COLO668 (cell line): ENCODE results near the gene RAD54L.
A peak's percentile ranks its signal among the peaks of the same experiment; 100 is the strongest.
"Not testable (repeated sequence)": the region's sequence is repeated elsewhere in the genome, so short reads cannot be mapped to it uniquely, and the experiment has no call there.

Experiments used
- DNase-seq: peaks from one replicate; lab custom pipeline; 2025; ENCODE audit not compliant: unreplicated experiment; lab: John Stamatoyannopoulos, UW

The RAD54L gene

DNA sequence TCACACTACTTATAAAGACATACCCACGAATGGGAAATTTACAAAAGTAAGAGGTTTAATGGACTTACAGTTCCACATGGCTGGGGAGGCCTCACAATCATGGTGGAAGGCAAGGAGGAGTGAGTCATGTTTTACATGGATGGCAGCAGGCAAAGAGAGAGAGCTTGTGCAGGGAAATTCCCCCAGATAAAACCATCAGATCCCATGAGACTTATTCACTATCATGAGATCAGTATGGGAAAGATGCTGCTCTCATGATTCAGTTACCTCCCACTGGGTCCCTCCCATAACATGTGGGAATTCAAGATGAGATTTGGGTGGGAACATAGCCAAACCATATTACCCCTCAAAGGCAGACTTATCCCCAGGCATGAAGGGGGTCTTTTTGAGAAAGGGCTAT lies 8.7 kb upstream of the RAD54L start:
- not testable (repeated sequence) for DNase-seq

DNA sequence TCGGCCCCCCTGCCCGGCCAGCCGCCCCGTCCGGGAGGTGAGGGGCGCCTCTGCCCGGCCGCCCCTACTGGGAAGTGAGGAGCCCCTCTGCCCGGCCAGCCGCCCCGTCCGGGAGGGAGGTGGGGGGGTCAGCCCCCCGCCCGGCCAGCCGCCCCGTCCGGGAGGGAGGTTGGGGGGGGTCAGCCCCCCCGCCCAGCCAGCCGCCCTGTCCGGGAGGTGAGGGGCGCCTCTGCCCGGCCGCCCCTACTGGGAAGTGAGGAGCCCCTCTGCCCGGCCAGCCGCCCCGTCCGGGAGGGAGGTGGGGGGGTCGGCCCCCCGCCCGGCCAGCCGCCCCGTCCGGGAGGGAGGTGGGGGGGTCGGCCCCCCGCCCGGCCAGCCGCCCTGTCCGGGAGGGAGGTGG lies 5.8 kb upstream of the RAD54L start:
- DNase-seq = not testable (repeated sequence)

DNA sequence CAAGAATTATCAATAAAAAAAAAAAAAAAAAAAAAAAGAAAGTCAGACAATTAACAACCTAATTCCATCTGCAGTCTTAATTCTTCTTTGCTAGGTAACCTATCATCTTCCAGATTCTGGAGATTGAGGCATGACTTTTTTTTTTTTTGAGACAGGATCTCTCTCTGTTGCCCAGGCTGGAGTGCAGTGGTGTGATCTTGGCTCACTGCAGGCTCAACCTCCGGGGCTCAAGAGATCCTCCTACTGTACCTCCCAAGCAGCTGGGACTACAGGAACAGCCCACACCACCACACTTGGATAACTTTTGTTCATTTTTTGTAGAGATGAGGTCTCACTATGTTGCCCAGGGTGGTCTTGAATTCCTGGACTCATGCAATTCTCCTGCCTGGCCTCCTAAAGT lies 4.6 kb upstream of the RAD54L start:
- no peak for DNase-seq

DNA sequence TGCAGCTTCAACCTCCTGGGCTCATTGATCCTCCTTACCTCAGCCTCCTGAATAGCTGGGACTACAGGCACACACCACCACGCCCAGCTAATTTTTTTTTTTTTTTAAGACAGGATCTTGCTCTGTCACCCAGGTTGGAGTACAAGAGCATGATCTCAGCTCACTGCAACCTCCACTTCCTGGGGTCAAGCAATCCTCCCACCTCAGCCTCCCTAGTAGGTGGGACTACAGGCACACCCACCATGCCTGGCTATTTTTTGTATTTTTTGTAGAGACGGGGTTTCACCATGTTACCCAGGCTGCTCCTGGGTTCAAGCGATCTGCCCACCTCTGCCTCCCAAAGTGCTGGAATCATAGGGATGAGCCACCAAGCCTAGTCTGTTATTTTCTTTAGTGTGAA lies 3.7 kb upstream of the RAD54L start:
- DNase-seq = not testable (repeated sequence)

DNA sequence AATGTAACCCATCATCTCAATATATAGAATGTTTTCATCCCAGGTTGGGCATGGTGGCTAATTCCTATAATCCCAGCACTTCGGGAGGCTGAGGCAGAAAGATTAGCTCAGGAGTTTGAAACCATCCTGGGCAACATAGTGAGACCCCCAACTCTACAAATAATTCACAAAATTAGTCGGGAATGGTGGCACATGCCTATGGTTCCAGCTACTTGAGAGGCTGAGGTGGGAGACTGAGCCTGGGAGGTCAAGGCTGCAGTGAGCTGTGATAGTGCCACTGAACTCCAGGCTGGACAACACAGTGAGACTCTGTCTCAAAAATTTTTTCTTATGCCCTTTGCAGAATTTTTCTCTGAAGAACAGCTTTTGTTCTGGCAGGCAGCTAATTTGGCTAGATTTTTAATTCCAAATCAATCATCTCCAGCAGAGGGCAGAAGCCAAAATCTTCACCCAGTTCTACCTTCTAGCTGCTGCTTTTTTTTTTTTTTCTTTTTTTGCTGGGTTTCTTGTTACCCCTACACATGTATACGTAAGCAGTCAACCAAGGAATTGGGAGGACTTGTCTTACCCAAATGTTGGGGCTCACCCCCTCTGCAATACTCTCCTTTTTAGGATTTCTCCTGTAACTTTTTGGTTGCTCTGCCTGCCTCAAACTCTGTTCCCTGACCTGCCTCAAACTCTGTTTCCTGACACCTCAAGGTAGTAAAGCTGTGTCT lies 2.7 kb upstream of the RAD54L start:
- DNase-seq = no peak

DNA sequence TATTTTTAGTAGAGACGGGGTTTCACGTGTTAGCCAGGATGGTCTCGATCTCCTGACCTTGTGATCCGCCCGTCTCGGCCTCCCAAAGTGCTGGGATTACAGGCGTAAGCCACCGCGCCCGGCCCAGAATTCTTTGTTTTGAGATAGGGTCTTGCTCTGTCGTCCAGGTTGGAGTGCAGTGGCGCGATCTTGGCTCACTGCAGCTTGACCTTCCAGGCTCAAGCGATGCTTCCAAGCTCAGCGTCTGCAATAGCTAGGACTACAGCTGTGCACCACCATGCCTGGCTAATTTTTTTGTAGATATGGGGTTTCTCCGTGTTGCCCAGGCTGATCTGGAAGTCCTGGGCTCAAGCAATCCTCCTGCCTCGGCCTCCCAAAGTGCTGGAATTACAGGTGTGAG lies 1.4 kb upstream of the RAD54L start:
- DNase-seq = not testable (repeated sequence)

DNA sequence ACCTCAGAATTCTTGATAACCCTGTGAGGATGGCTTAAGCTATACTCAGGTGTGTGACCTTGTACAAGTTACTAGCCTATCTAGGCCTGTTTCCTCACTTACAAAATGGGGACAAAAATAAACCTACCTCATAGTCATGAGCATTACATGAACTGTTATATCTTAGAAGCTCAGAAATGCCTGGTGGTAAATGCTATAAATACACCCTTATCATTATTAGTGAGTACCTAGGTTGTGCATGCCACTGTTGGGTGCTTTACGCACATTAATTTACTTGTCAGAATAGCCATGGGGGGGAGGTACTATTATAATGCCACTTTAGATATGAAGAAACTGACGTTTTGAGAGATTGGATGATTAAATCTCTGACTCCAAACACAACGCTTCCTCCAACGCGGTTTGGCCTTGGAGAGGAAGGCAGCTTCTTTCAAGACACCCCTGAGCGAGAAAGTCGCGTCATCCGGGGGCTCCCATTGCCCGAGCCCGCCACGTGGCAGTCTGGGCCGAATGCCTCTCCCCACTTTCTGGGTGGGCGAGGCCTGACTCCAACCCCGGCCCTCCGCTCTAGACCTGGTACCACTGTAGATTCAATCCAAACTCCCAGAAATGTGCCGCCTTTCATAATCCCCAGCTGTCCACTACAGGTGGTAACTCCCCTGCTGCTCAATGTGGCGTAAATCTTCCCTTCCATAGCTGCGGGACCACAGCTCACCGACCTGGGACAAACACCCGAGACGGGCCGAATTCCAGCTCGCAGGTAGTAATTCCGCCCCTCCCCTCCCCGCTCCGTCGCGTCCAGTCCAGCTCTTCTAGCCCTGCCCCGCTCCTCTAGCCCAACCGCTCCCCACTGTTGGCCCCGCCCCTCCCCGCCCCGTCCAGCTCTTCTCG lies 771 bp upstream of the RAD54L start:
- peak; percentile 74 for DNase-seq

DNA sequence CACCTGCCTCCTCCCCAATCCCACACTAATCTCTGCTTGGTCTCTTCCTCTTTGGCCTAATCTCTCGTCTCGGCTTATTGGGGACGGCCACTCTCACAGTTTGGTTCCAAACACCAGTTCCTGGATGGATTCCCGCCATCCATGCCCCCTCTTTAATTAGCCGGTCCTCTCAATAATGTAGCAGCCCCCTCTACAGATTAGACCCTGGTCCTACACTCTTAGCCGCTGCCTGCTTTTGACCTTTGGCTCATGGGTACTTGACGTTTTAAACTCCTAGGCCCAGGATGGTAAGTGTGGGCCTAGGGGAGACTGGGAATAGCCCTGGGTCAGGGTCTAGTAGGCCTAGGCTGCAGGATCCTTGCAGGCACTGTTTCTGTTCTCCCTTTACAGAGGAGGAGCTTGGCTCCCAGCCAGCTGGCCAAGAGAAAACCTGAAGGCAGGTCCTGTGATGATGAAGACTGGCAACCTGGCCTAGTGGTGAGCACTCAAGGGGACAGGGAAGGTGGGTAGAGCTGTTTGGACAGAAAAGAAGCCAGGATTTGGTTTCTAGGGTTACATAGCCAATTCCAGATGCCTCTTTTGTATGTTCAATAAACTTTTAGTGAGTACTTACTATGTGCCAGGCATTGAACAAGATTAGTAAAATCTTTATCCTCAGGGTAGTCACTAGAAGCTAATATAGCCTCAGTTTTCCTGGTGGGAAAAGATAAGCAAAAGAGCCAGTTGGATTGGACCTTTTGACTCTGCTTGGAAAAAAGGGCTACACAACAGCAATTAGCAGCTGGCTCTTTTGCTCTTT lies 758 bp downstream of the RAD54L start:
- peak; percentile 93 for DNase-seq

DNA sequence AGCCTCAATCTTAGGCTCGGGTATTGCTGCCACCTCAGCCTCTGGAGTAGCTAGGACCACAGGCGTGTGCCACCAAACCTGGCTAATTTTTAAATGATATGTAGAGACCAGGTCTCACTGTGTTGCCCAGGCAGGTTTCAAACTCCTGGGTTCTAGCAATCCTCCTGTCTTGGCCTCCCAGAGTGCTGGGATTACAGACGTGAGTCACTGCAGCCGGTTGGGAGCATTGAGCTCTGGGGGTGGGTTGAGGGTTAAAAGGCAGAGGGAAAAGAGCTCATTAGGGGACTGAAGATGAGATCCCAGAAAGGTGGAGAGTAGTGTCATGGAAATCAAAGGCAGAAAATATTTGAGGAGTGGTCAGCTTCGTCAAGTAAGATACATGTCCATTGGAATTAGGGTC lies 7.1 kb downstream of the RAD54L start:
- no peak for DNase-seq

DNA sequence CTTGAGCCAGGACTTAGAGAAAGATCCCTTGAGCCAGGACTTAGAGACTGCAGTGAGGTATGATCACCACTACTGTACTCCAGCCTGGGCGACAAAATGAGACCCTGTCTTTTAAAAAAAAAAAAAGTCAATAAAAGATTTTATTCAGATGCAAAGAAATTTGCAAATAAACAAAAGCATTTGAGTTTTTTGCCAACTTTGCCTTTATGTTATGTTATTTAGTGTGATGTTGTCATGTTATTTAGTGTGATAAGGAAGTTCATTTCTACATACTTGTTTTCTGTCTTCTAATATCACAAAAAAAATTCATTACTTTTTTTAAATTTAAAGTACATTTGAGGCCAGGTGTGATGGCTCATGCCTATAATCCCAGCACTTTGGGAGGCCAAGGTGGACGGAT lies 9.0 kb downstream of the RAD54L start:
- no peak for DNase-seq

DNA sequence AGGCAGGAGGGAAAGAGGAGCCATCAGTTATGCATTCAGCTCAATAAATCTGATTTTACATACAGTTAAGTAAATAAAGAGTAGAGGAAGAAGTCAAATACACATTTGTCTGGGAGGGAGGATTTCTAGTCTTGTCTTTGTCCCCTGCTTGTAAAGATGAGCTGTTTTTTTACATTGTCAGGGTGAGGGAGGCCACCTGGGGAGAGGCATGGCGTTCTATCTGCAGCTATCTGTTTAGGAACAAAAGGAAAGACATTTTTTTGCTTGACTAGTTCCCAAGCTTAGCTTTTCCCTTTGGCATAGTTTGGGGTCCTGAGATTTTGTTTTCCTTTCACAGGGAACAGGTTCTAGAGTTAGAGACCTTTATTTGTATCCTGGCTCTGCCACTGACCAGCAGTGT lies 14.9 kb downstream of the RAD54L start:
- no peak for DNase-seq

DNA sequence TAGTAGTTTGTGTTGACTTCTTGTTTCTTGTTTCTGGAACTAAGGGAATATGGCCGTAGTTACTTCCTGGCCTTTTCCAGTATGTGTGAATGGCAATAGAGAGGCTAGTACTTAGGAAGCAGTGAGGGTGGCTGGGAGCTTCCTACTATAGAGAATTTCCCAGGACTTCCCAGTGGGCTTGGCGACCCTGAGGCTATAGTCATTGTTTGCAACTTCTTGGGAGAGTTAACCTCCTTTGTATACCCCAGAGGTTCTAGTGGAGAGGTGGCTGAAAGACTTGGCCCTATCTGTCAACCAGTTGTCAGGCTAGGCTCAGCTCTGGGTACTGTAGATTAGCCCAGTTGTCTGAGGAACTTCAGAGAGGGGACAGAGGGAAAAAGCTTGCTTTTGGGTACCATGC lies 15.6 kb downstream of the RAD54L start:
- no peak for DNase-seq

DNA sequence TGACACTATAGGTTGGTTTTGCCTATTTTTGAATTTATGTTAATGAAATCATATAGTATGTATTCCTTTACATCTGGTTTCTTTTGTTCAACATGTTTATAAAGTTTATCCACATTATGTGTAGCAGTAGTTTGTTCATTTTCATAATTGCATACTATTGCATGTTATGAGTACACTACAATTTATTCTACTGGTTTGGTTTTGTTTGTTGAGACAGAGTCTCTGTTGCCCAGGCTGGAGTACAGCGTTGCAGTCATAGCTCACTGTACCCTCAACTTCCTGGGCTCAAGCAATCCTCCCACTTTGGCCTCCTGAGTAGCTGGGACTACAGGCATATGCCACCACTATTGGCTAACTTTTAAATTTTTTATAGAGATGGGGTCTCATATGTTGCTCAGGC lies 21.0 kb downstream of the RAD54L start:
- DNase-seq = no peak

DNA sequence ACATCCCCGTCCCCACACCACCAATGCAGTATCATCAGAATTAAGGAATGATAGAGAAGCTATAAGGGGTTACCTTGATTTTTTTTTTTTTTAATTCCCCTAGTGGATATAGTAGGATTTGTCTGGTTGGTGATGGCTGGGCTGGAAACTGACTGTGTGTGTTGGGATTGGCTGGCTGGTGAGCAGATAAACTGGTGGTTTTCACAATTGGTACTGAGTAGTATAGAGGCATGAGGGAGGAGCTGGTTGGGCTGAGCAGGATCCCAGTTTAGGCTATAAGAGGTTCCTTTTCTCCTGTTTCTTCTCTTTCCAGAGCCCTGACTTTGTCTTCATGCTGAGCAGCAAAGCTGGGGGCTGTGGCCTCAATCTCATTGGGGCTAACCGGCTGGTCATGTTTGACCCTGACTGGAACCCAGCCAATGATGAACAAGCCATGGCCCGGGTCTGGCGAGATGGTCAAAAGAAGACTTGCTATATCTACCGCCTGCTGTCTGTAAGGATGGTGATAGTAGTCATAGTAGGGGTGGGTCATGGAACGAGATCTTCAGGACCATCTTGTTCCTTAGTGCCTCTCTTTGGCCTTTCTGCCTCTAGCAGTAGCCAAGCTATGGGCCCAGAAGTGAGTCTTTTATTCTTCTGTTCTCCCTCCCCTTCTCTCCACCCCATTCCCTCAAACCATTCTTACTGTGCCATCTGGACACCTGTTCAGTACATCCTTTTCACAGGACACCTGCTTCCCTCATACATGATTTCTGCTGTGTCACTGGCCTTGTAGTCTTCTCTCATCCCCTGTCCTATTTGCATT lies 26.9 kb downstream of the RAD54L start:
- no peak for DNase-seq

DNA sequence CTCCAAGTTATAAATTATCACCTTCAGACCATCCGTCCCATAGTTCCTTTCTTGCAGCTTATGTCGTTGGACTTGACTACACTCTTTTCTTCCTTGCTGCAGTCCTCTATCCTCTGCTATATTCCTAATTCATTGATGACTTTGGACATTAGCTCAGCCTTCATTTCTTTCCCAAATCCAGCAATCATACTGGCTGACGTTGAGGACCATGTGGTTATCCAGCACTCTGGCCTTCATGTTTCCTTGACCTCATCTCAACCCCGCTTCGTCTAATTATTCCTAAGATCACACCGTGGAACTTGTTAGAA lies 27.4 kb downstream of the RAD54L start:
- DNase-seq = no peak

DNA sequence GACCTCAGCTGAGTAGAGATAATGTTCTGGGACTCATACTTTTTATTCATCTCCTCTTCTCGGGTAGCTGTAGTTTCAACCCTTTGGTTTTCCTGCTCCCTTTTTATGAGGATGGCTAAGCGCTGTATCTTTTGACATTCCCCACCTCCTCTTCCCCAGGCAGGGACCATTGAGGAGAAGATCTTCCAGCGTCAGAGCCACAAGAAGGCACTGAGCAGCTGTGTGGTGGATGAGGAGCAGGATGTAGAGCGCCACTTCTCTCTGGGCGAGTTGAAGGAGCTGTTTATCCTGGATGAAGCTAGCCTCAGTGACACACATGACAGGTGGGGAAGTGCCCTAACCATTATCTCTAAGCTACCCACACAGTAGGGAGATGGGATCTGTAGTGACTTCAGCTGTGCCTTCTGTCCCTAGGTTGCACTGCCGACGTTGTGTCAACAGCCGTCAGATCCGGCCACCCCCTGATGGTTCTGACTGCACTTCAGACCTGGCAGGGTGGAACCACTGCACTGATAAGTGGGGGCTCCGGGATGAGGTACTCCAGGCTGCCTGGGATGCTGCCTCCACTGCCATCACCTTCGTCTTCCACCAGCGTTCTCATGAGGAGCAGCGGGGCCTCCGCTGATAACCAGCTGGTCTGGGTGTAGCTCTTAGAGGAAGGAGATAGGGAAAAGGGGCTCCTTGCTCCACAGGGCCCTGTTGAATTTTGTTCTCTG lies 30.3 kb downstream of the RAD54L start:
- no peak for DNase-seq

DNA sequence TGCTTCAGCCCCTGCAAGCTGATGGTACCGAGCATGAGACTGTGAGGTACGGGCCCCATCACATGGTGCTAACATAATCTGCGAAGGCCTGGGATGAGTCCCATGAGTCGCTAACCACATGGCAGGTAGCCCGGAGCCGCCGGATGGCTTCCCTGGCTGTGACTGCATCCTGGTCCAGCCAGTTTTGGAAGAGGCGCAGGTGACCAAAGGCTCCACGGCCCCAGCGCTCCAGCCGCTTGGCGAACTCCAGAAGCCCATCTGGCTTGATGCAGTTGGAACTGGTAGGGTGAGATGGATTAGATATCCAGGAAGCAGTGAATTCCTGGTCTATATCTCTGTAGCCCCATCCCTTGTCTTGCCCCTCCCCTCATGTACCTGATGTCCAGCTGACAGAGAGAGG lies 31.2 kb downstream of the RAD54L start:
- DNase-seq = no peak

DNA sequence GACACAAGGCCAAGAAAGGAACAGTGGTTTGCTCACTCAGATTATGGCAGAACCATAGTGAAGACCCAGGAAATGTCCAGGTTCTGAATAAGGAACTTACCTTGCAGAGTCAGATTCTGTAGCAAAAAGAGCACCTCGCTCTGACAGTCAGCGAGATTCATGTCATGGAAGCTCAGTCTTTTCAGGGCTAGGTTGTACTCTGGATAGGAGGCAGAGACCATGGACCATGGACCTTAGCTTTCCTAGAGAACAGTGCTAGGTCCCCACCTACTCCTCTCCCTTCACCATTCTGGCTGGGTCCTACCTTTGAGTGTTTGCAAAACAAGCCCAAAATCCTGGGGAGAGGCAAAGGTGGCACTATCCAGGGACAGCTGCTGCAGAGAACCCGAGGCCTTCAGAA lies 32.5 kb downstream of the RAD54L start:
- no peak for DNase-seq

DNA sequence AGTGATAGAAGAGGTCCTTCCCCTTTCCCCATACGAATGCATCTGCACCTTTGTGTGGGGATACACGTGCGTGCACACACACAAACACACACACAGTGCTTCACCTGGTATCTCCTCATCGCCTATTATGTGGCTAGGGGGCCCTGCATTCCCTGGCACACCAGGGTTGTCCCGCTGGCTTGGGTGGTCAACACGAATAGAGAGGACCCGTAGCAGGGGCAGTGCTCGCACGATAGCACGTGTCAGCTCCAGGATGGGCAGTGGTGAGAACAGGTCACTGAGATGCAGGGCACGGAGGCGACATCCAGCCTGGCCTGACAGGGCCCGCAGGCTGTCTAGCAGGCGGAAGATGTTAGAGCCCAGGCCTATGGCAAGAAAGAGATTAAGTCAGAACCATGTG lies 33.5 kb downstream of the RAD54L start:
- DNase-seq = no peak

DNA sequence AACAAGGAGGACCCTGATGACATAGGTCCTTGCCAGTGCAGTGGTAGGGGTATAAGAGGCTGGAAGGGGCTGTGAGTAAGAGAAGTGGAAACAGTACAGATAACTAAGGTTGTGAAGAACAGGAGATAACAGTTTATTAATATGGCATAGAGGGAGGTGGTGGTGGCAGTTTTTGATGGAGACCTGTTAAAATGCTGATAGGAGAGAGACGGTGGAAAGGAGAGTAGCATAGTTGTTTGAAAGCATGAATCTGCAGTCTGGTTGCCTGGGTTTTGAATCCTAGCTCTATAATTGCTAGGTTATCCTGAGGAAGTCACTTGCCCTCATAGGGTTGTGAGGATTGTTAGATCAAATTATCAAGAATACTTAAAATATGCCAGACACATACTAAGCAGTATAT lies 36.5 kb downstream of the RAD54L start:
- DNase-seq = no peak
